ENCODE results near the gene ZNF536. TPM values are rescaled to one million over a fixed set of nuclear protein-coding genes. Genes with fewer than 3 reads are reported as not detected.

ZNF536 gene
- total and polyA plus RNA-seq, 9 of the 15 experiments (the other 6 are each of a cell fraction or from before 2014, with no cell fraction given), result not detected

DNA sequence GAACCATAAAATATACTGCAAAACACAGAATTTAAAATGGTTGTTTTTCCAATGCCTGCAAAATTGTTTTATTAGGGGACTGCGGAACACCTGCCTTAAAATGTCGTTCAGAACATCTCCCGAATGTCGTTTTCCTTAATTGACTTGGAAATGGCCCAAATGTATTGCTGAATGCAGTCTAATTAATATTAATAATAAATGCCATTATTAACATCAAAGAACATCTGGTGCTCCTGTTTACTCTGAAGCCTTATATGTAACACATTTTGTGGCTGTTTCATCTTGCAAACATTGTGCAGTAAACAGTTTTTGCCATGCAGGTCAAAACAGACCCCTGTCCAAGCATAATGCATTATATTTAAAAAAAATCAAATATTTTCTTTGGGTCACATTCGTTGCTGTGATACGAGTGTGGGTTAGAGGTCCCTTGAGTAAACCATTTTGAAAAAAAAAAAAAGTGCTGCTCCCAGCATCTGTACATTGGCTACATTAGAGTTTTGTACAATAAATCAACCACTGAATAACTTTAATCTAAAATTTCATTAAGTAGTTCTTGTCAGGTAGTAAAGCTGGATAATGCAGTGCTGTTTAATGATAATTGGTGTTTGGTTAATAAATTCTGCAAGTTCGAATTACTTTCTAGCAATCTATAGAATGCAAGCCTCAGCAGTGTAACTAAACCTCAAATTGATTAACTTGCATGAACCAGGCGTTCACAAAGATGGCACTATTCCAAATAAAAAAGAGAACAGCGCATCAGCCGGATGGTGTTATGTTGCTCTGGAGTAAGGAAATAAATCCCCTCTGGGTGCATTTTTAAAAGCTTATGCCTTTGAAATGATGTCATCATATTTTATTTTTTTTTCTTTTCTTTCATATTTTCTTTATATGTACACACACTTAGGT is 140.2 kb downstream of the ZNF536 start:
- intact Hi-C loops (cut with micrococcal nuclease), result no loop called here
- in situ Hi-C loops (cut with MboI), result no loop called here
- ATAC-seq (no peak), DNase-seq (ENCODE audit: extremely low read depth in 1 of 4, low spot score in 3 of 4) (no peak), FAIRE-seq (no peak)
- H3K9me3 ChIP-seq (replicated peaks; ENCODE audit: control insufficient read depth, insufficient read depth, low read depth, low read length), result no peaks in the 10 kb centered on the region
- no peak overlapping the region for H3K4me2 ChIP-seq (ENCODE audit: insufficient read depth, low read length)
- TF ChIP-seq KDM1A (IDR thresholded peaks at IDR 0.05) (no peak), NR3C1 (CRISPR knock-in tag; IDR thresholded peaks at IDR 0.05) (no peak), U2AF1 (optimal IDR thresholded peaks at IDR 0.05; ENCODE audit: low read depth, low read length) (no peak), ZNF121 (CRISPR knock-in tag; conservative IDR thresholded peaks at IDR 0.05) (no peak), ATF1 (CRISPR knock-in tag; IDR thresholded peaks at IDR 0.05) (no peak), ATF1 (tag; IDR thresholded peaks at IDR 0.05) (no peak), LARP7 (IDR thresholded peaks at IDR 0.05) (no peak), HDAC3 (IDR thresholded peaks at IDR 0.05; ENCODE audit: borderline replicate concordance, partially characterized antibody) (no peak)
- TF ChIP-seq, protein P1, sequence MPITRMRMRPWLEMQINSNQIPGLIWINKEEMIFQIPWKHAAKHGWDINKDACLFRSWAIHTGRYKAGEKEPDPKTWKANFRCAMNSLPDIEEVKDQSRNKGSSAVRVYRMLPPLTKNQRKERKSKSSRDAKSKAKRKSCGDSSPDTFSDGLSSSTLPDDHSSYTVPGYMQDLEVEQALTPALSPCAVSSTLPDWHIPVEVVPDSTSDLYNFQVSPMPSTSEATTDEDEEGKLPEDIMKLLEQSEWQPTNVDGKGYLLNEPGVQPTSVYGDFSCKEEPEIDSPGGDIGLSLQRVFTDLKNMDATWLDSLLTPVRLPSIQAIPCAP (CRISPR knock-in tag; IDR thresholded peaks at IDR 0.05; ENCODE audit: borderline replicate concordance), result no peak
- BruUV-seq (replicated peaks), result no TSS peak
- no peaks in the 10 kb centered on the region for H3K9me1 ChIP-seq (ENCODE audit: control insufficient read depth, insufficient read depth, low read length)
- H3K9ac ChIP-seq (ENCODE audit: insufficient read depth in 1 of 2, low read depth in 2 of 2, low read length in 2 of 2), result no peak overlapping the region
- peaks cover 0 to 10% of the 10 kb centered on the region in 2 experiments; a peak in 1 of 5 replicates for H3K27me3 ChIP-seq (ENCODE audit: control insufficient read depth in 2 of 2, insufficient read depth in 2 of 2, low read length in 2 of 2)
- H3K4me3 ChIP-seq, result no peak overlapping the region
- H3K79me2 ChIP-seq (ENCODE audit: control insufficient read depth, insufficient read depth, low read length), result no peaks in the 10 kb centered on the region
- CTCF ChIA-PET (ENCODE audit: low intra/inter-chr PET ratio), result no interaction called here
- no peaks in the 10 kb centered on the region for H4K20me1 ChIP-seq (replicated peaks; ENCODE audit: control insufficient read depth, insufficient read depth, low read length)
- H3K4me1 ChIP-seq (replicated peaks in 1 of 2; ENCODE audit: control insufficient read depth in 2 of 2, insufficient read depth in 2 of 2, low read length in 2 of 2), result no peaks in the 10 kb centered on the region
- under 1% methylated on average over 10 of the region's 10 CpGs for WGBS (ENCODE audit: insufficient coverage, low coverage, missing lambda C conversion rate)
- no peak overlapping the region for H3K27ac ChIP-seq (ENCODE audit: extremely low read depth, low read depth, low read length)
- no peak overlapping the region for H2AFZ ChIP-seq (ENCODE audit: low read depth, low read length)
- POLR2A ChIA-PET, result interaction anchor here (1.5 kb wide), 1 partner anchor 10 kb away, joined by 4 read pairs; no protein-coding TSS in a partner anchor
- no peaks in the 10 kb centered on the region for H3K36me3 ChIP-seq (ENCODE audit: control insufficient read depth, insufficient read depth, low read length)
